ENCODE measurements around the gene LMO3. TPM values are rescaled to one million over a fixed set of nuclear protein-coding genes. Genes with fewer than 3 reads are reported as not detected.

The LMO3 gene
- total and polyA plus RNA-seq, 2 of the 8 experiments (the other 6 are each of a cell fraction or from before 2014, with no cell fraction given), result 4.7 to 16.7 TPM

DNA sequence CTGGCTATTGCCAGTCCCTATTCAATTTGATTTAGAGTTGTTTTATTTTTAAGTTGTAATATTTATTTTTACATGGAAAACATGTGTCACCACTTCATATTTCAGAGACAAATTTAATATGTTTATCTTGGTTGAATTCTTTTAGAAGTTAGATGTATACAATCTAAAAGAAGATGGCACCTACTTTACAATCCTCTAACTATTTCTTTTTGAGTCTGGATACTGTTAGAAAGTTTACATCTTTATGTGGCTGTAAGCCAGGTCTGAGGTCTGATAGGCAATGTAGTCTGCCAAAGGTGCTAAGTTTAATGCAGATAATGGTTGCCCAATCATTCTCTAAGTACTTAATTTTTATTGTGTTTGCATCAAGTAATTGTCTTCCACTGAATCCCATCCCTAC lies 7.2 kb upstream of the LMO3 start (continued):
- TF ChIP-seq RNF2 (IDR thresholded peaks at IDR 0.05; ENCODE audit: borderline replicate concordance, low read depth, low read length, missing control alignments, poor library complexity, severe bottlenecking) (no peak), RAD21 (IDR thresholded peaks at IDR 0.05 in 1 of 2, conservative IDR thresholded peaks at IDR 0.05 in 1 of 2; ENCODE audit: low read depth in 2 of 2, low read length in 2 of 2) (no peak), HDAC2 (IDR thresholded peaks at IDR 0.05; ENCODE audit: borderline replicate concordance in 1 of 2, low read depth in 2 of 2, low read length in 2 of 2) (no peak), EZH2 (IDR thresholded peaks at IDR 0.05; ENCODE audit: low read depth, low read length, severe bottlenecking) (no peak), POLR2AphosphoS5 (IDR thresholded peaks at IDR 0.05; ENCODE audit: low read depth, low read length) (no peak)

All from H1 (cell line).